ENCODE data around the gene RPF1. TPM values are rescaled to one million over a fixed set of nuclear protein-coding genes. Genes with fewer than 3 reads are reported as not detected.

The RPF1 gene
- total and polyA plus RNA-seq, 9 donors: 28.0 to 34.8 (median 31.7) TPM

GRCh38 chr1:84541679-84542078 is 62.6 kb downstream of the RPF1 start:
- H3K27me3 ChIP-seq (ENCODE audit: control insufficient read depth, insufficient read depth, low read length): no peaks in the 10 kb centered on the region
- no peaks in the 10 kb centered on the region for H3K36me3 ChIP-seq (ENCODE audit: control insufficient read depth, insufficient read depth, low read length)
- H3K9me3 ChIP-seq (replicated peaks; ENCODE audit: control insufficient read depth, low read depth, low read length): no peaks in the 10 kb centered on the region
- H3K4me1 ChIP-seq (ENCODE audit: control insufficient read depth, insufficient read depth, low read length): no peaks in the 10 kb centered on the region
- WGBS (ENCODE audit: insufficient coverage): no CpG with 5 or more reads among the region's 4 CpGs
- DNase-seq: no peak
- no peak overlapping the region for H3K27ac ChIP-seq (ENCODE audit: low read length)
- no peak overlapping the region for H3K4me3 ChIP-seq (ENCODE audit: low read length)

Other genes with a start within 250 kb of the RPF1 start
- 9.1 TPM for gene SAMD13, start 177.6 kb upstream of the RPF1 start, total RNA-seq
- 1 to 10 TPM; 6.5 to 8.8 (median 8.0) TPM for gene SAMD13, start 177.6 kb upstream of the RPF1 start, polyA plus RNA-seq (ENCODE audit: insufficient read depth in 1 of 8, insufficient read length in 8 of 8, low replicate concordance in 1 of 8)
- 0.09 TPM for gene DNASE2B, start 80.8 kb upstream of the RPF1 start, total RNA-seq
- gene DNASE2B, start 80.8 kb upstream of the RPF1 start, polyA plus RNA-seq (ENCODE audit: insufficient read depth in 1 of 8, insufficient read length in 8 of 8, low replicate concordance in 1 of 8): under 1 TPM in 4 of 8 donors, not detected in 4; 0.12 to 0.18 (median 0.15) TPM
- 1.8 TPM for gene SPATA1, start 27.1 kb downstream of the RPF1 start, total RNA-seq
- 1 to 10 TPM in 6 of 8 donors, under 1 TPM in 2; 0.49 to 3.0 (median 1.6) TPM for gene SPATA1, start 27.1 kb downstream of the RPF1 start, polyA plus RNA-seq (ENCODE audit: insufficient read depth in 1 of 8, insufficient read length in 8 of 8, low replicate concordance in 1 of 8)
- 47.3 TPM for gene GNG5, start 27.3 kb downstream of the RPF1 start, total RNA-seq
- gene GNG5, start 27.3 kb downstream of the RPF1 start, polyA plus RNA-seq (ENCODE audit: insufficient read depth in 1 of 8, insufficient read length in 8 of 8, low replicate concordance in 1 of 8): 100 to 1,000 TPM; 158 to 194 (median 180) TPM
- 4.5 TPM for gene CTBS, start 95.2 kb downstream of the RPF1 start, total RNA-seq
- 1 to 10 TPM; 5.3 to 9.0 (median 6.3) TPM for gene CTBS, start 95.2 kb downstream of the RPF1 start, polyA plus RNA-seq (ENCODE audit: insufficient read depth in 1 of 8, insufficient read length in 8 of 8, low replicate concordance in 1 of 8)
- 18.5 TPM for gene SSX2IP, start 211.2 kb downstream of the RPF1 start, total RNA-seq
- 10 to 100 TPM; 14.4 to 19.3 (median 16.5) TPM for gene SSX2IP, start 211.2 kb downstream of the RPF1 start, polyA plus RNA-seq (ENCODE audit: insufficient read depth in 1 of 8, insufficient read length in 8 of 8, low replicate concordance in 1 of 8)

Measured in muscle of leg (tissue), 11 donors.